B cell (primary cell): ENCODE results near the gene CAPN14.

Experiments
- CTCF ChIP-seq: fragments of 200-600 bp; IDR thresholded peaks from one replicate; pipeline ENCODE4 v1.8.0; 2022; ENCODE audit warnings: antibody characterized with exemption, mild to moderate bottlenecking
- EZH2 ChIP-seq: IDR thresholded peaks from 2 replicates; pipeline ENCODE4 v1.6.1; 2012; ENCODE audit warnings: borderline replicate concordance, low read depth, mild to moderate bottlenecking, moderate library complexity, low read length; ENCODE audit not compliant: insufficient read depth, poor library complexity, severe bottlenecking

- TF ChIP-seq CTCF (no peak), EZH2 (no peak)
These were observed 30.1 kb downstream of the CAPN14 start for GRCh38 chr2:31187166-31187565.
